Stimulated activated CD4-positive, alpha-beta T cell treated with anti-CD3 and anti-CD28 coated beads, Interleukin-1b, Interleukin-23, amount 100 ng/mL, for 24 hours (primary cell): Measurements from ENCODE around the gene TMPRSS6.
A peak's percentile ranks its signal among the peaks of the same experiment; 100 is the strongest.

Experiments
- DNase-seq, 4 experiments: peaks; one replicate each; pipeline ENCODE4 v3.0.0-alpha.2; 2020; ENCODE audit warnings: low read depth in 4 of 4, low spot score in 1 of 4

Gene TMPRSS6

DNA sequence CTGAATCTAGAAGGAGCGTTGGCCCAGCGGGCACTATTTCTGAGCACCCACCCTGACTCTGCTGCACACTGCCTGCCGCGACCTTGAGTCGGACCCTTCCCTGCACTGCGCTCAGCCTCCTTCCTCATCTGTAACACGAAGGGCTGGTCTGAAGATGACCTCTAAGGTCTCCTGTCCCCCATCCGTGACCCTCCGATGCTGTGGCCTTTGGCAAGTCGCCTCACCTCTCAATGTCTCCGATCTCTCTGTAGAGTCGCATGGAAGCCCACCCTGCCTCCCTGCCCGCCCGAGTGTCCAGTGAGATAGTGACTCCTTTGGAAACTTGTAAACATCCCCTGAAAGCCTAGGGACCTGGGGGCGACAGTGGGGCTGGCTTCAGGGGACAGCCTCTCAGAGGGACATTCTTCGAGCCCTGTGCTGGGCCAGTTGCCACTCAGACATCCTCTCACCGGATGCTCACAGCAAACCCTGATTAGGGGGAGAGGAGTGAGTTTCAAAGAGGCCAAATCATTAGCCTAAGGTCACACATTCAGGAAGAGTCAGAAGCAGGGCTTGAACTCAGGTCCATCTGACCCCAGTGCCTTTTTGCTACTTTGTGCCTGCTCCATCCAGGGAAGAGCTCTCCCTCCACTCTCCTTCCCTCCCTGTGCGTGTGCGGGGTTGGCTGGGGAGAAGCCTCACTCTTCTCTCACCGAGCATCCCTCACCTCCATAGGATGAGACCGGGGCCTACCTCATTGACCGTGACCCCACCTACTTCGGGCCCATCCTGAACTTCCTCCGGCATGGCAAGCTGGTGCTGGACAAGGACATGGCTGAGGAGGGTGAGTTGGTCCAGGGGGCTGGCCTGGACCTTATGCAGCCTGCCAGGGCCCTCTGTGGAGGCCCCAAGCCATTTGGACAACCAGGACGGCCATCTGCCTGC, 56.9 kb downstream of the TMPRSS6 start:
- DNase-seq = no peak

GRCh38 chr22:37051391-37052385, 57.8 kb downstream of the TMPRSS6 start, which contains the start of gene KCTD17:
KCTD17 (plus strand) TSS chr22:37051742; CDS start chr22:37051761, 19 bp downstream.
- peak; percentile 53 to 80 (median 65) for DNase-seq

- no peak for DNase-seq
These were observed 58.6 kb downstream of the TMPRSS6 start for GRCh38 chr22:37050913-37051312.

- no peak for DNase-seq
These were observed 60.3 kb downstream of the TMPRSS6 start for GRCh38 chr22:37049224-37049623.

DNA sequence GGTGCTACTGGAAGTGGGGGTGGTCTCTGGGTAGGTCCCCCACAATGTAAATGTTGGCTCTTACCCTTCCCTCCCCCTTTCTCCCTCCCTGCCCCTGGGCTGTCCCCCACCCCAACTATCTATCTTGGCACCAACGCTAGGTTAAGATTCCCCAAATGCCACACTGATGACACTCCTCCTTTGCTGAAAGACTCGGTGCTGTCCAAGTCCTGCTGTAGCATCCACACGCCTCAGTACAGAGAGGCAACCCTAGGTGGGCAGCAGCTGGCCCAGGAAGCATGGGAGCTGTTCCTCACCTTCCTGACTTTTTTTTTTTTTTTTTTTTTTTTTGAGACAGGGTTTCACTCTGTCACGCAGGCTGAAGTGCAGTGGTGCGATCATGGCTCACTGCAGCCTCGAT, 61.4 kb downstream of the TMPRSS6 start:
- DNase-seq = no peak

DNA sequence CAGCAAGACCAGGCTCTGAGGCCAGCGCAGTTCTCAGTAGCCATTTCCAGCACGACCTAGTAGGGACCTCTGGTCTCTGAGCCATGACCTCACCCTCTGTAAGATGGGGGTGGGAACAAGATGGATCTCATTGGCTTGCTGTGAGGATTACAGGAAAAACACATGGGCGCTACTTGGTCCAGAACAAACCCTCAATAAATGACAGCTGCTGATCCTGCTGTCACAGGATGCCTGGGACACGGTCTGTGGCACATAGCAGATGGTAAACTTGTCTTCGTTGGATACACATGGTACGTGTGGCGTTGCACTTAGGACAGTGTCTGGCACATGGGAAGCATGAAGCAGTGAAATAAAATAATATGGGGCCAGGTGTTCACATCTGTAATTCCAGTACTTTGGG, 62.5 kb downstream of the TMPRSS6 start:
- DNase-seq = no peak

DNA sequence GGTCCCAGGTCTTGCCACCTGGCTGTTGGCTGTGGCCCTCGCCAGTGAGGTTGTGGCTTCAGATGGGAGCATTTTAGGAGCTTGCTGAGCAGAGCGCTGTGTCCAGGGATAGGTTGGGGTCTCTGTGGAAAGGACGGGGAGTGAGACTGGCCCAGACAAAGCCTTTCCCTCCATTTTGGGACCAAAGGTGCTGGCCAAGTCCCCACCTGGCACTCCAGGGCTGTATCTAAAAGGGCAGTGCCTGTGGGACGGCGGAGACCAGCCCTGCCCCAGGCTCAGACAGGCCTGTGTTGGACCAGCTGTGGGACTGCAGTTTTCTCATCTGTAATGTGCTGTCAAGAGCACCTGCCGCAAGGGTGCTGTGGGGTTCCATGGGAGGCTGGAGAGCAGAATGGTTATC, 62.9 kb downstream of the TMPRSS6 start:
- no peak for DNase-seq

- no peak for DNase-seq
These were observed 63.6 kb downstream of the TMPRSS6 start for GRCh38 chr22:37045958-37046357.

GRCh38 chr22:37044634-37045625, 64.6 kb downstream of the TMPRSS6 start:
- no peak for DNase-seq

GRCh38 chr22:37043828-37044538, 65.5 kb downstream of the TMPRSS6 start:
- DNase-seq = no peak

DNA sequence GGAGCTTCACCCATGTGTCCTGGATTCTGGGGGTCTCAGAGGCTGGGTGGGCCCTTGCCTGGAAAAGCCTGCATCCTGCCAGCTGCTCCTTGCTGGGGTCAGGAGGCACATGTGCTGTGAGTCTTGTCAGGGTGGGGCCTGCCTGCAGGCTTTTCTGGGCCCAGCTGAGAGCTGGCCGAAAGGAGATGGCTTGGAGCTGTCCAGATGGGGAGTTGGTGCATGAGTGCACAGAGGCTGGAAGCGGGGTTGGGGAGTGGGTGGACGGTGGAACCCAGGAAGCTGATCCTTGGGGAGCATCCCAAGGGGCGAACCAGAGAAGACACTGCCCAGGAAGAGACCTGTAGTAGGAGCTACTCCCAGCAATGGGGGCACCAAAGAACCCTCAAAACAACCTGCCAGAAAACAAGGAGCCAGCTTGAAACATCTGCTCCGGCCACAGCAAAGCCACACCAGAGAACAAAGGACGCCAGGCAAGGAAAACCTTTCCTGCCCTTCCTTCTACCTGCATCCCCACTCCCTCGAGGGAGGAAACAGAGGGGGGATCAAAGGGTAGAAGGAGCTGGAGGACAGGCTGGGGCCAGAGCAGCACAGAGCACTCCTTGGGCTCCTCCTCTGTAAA, 66.2 kb downstream of the TMPRSS6 start:
- no peak for DNase-seq

GRCh38 chr22:37039466-37039865, 70.0 kb downstream of the TMPRSS6 start:
- no peak for DNase-seq

- no peak for DNase-seq
These were observed 71.8 kb downstream of the TMPRSS6 start for GRCh38 chr22:37037669-37038068.

- DNase-seq = no peak
These were observed 72.7 kb downstream of the TMPRSS6 start for GRCh38 chr22:37036655-37037377.

DNA sequence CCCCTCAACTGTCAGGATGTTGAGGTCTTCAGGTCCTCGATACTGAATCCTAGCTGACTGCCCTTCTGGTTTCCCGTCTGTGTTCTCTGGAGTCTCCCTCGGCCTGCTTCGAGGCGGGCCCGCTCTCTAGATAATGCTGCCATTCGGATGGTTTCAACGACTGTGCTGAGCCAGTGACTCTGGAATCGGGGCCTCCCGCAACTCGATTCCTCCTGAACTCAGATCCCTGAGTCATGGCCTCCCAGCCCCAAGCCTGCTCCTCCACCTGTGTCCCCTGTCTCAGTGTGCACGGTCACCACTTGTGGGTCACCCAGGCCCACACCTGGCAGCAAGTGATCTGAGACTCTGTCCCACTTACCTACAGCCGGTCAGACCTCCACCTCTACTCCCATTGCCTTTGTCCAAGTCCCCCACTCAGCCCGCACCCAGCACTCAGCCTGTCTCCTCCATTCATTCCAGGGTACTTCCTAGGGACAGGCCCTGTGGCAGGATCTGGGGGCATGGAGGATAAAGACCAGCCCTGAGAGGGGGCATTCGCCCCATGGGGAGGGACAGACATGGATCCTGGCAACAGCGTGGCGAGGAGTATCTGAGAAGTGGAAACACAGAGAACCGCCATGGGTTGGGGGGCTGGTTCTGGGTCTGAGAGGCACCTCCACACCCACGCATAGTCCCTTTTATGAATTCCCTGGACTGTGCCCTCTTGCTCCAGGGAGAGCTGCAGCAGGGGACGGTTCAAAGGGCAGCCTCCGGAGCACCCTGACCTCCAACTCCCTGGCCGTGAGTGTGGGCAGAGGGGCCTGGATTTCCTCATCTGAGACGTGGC, 75.7 kb downstream of the TMPRSS6 start:
- DNase-seq = no peak

DNA sequence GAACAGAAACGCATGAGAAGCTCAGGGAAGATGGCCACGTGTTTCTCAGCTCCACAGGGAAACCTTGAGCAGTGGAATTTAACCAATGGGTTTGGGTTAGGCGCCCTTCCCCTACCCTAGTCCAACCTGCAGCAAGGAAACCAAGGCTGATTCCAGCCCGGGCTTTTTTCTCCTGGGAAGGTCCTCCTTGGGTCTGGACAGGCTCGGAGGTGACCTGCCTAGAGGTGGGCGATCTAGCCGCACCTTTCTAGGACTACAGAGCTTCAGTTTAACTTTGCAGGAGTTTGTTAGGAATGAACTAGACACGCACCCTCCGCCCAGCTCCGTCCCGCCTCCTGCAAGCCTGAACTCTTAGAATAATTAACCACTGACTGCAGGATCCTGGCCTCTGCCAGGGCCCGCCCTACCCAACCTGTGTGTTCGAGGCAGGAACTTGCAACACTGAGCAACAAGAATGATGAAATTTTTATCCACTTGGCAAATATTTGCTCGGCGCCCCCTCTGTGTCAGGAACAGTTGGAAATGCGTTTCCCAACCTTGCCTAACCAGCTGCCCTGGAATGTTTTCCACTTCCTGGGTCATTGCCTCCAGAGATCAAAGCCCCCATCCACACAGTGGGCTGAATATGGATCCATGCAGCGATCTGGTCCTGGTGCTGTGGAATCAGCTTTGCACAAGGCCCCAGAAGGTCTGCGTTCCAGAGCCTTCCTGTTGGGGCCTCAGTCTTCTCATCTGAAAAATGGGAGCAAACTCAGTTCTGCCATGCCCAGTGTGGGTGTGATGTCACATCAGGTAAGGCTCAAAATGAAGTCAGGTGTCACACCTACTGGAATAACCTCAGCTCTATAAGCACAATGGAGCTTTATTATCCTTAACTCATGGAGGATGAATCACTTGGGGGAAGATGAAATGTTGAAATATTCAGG, 76.7 kb downstream of the TMPRSS6 start:
- DNase-seq = no peak

GRCh38 chr22:37032134-37032534, 77.4 kb downstream of the TMPRSS6 start:
- DNase-seq = no peak
